ENCODE results near the gene LRCOL1. TPM values are rescaled to one million over a fixed set of nuclear protein-coding genes. Genes with fewer than 3 reads are reported as not detected.
"Not testable (repeated sequence)": the region's sequence is repeated elsewhere in the genome, so short reads cannot be mapped to it uniquely, and the experiment has no call there.

Gene LRCOL1
- polyA plus RNA-seq, 3 donors, result 1.4 to 2.2 (median 1.9) TPM

DNA sequence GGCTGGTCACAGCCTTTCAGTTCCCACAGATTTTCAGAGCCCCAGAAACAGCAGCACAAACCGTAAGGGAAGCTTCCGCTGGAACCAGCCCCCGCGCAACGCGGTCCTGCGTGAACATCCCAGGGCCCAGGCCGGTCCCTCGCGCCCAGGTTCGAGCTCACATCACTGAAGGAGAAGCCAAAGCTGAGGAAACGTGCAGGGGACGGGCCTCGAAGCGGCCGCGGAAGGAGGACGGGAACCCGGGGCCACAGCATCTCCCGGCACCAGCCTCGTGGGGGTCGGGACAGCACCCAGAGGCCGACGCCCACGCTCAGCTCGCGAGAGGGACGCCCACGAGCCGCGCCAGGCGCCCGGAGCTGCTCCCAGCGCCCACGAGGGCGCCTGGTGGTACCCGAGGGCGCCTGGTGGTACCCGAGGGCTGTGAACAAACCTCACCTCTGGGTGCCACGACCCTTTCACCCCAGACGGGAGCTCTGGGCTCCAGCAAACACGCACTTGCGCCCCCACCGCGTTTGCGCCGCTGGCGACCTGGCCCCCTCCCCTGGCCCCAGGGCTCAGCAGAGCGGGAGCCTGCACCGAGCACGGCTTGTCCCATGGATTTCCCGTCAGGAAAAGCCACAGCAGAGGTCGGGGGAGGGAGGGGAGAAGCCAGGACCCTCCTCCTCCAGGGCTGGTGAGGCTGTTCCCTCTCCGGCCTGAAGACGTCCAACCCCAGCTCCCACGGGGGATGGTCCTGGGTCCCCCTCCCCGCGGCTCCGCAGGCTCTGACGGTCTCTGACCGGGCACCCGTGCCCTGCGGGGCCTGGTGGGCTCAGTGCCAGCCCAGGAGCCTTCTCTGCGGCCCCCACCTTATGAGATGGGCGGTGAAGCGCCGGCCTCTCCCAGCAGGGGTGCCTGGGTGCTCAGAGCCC, 6.9 kb downstream of the LRCOL1 start:
- no peak for DNase-seq (ENCODE audit: low read depth in 3 of 3, low spot score in 2 of 3)

DNA sequence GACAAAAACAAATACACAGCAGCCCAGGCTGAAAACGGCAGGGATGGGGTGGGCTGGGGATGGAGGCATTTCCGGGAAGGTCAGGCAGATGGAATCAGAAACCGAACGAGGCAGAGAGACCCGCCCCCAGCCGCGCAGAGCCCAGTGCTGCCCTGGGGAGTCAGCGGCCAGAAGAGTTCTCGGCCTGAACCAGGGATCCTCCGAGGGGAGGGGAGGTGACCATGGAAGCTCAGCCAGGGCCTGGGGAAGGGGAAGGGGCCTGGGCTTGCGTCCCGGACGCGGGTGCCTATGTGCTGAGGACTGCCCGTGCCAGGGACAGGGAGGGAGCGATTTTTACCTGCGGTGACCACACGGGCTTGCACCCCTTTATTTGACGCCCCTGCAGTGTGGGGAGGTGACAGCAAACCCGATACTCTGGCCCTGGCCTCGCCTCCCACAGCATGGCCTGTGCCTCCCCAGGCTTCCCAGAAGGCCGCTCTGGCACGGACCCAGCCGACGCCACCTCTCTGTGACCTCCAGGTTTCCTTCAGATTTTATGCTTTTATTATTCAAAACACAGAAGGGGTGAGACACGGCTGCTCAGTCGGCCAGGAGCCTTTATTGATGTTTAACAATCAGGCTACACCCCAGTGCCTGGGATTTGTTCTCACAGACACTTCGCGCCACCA, 7.7 kb downstream of the LRCOL1 start:
- DNase-seq (ENCODE audit: low read depth in 3 of 3, low spot score in 2 of 3), result no peak

DNA sequence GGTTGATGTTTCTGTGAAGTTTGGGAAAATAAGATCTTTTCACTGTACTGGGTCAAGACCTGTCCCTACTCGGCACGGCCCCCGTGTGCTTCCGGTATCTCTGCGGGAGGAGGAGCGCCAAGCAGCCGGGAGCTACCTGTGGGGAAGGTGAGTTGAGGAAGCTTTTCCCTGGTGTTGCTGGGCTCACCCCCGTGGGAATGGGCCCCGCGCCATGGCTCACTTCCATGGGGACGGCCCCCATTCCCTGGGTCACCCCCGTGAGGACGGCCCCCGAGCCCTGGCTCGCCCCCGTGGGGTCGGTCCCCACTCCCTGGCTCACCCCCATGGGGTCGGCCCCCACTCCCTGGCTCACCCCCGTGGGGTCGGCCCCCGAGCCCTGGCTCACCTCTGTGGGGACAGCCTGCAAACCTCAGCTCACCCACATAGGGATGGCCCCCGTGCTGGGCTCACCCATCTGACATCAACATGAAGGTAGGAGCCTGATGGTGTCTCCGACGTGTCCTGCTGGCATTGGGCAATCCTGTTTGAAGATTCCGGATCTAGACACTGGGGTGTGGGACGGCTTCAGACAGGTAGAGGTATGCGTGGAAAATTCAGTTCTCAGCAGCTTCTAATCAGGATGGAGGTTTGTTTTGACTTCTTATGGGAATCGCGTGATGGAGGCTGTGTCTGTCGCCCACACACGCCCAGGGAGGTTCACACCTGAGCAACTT, 9.1 kb downstream of the LRCOL1 start:
- DNase-seq (ENCODE audit: low read depth in 3 of 3, low spot score in 2 of 3), result no peak

DNA sequence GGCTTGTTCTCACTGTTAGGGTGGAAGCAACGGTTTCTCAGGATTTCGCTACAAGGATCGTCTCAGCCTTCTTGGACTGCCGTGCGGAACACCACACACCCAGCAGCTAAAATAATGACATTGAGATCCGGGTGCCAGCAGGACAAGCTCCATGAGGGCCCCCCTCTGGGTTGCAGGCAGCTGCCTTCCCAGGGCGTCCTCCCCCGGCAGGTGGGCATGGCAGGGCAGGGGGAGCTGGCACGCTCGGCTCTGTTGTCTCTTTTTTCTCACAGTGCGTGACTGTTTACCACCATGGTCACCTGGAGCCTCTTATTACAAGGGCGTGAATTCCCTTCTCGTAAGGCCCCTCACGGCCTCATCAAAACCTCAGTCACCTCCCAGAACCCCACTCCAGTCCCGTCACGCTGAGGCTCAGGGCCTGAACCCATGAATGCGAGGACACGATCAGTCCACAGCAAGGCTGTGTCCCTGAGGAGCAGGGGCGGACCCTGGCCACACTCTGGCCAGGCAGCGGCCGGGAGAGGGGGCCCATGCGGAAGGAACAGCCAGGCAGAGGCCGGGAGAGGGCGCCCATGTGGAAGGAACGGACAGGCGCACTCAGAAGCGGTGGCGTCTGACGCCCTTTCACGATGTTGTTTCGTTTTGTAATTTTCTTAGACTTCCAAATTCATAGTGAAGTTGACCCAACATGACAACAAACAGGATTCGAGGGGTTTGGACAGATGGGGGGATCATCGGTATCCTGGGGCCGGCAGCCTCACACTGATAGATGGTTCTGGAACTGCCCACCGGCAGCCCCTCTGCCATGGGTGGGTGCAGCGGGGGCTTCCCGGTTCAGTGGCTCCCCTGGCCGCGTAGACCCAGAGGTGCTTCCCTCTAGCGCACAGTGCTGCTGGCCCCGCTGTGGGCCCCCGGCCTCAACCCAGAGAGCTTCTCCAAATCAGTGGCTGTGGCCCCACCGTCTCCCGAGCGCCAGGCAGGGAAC, 10.0 kb downstream of the LRCOL1 start:
- no peak for DNase-seq (ENCODE audit: low read depth in 3 of 3, low spot score in 2 of 3)

DNA sequence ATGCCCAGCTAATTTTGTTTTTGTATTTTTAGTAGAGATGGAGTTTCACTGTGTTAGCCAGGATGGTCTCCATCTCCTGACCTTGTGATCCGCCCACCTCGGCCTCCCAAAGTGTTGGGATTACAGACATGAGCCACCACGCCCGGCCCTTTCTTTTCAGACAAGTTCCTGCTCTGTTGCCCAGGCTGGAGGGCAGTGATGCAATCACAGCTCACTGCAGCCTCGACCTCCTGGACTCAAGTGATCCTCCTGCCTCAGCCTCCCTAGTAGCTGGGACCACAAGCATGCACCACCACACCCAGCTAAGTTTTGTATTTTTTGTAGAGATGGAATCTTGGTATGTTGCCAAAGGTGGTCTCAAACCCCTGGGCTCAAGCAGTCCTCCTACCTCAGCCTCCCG, 10.9 kb downstream of the LRCOL1 start:
- not testable (repeated sequence) for DNase-seq (ENCODE audit: low read depth in 3 of 3, low spot score in 2 of 3)

DNA sequence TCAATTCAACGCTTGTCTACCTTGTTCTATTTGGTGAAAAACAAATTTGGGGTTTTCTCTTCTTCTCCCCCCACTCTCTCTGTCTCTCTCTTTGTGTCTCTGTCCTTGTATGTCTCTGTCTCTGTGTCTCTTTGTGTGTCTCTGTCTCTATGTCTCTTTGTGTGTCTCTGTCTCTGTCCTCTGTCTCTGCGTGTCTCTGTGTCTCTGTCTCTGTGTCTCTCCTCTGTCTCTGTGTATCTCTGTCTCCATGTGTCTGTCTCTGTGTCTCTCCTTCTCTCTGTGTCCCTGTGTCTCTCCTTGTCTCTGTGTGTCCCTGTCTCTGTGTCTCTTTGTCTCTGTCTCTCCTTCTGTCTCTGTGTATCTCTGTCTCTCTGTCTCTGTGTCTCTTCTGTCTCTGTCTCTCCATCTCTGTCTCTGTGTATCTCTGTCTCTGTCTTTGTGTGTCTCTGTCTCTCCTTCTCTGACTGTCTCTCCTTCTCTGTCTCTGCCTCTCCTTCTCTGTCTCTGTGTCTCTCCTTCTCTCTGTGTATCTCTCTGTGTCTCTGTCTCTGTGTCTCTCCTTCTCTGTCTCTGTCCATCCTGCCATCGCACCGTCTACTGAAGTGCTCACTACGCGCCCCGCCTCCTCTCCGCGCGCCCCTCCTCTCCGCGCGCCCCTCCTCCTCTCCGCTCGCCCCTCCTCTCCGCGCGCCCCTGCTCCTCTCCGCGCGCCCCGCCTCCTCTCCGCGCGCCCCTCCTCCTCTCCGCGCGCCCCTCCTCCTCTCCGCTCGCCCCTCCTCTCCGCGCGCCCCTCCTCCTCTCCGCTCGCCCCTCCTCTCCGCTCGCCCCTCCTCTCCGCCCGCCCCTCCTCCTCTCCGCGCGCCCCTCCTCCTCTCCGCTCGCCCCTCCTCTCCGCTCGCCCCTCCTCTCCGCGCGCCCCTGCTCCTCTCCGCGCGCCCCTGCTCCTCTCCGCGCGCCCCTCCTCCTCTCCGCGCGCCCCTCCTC, 12.8 kb downstream of the LRCOL1 start:
- no peak for DNase-seq (ENCODE audit: low read depth in 3 of 3, low spot score in 2 of 3)

DNA sequence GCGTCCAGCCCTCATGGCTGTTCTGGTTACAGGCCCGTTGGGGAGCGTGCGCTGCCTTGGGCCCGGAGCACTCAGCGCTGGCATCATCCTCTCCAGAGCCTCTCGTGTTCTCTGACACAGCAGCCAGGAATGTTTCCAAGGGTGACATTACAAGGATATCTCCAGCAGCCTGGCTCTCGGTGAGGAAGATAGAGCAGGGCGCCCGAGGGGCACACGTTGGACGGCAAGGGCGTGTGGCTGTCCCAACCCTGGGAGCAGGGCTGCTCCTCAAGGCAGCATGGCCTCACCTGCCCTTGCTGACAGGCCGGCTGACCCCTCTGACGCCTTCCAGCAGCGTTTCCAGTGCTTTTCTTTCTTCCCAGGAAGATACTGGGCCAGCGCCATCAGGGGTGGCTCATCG, 14.4 kb downstream of the LRCOL1 start:
- DNase-seq (ENCODE audit: low read depth in 3 of 3, low spot score in 2 of 3), result no peak

DNA sequence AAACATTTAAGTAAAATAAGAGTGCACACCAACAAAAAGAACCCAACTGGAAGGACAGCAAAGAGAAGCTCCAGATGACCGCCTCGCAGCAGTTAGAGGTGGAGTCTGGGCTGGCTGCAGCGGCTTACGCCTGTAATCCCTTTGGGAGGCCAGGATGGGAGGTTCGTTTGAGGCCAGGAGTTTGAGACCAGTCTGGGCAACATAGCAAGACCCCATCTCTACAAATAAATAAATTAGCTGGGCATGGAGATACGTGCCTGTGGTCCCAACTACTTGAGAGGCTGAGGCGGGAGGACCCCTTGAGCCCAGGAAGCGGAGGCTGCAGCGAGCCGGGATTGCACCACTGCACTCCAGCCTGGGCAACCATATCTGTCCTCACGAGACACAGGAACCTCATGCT, 15.2 kb downstream of the LRCOL1 start:
- DNase-seq (ENCODE audit: low read depth in 3 of 3, low spot score in 2 of 3), result no peak

DNA sequence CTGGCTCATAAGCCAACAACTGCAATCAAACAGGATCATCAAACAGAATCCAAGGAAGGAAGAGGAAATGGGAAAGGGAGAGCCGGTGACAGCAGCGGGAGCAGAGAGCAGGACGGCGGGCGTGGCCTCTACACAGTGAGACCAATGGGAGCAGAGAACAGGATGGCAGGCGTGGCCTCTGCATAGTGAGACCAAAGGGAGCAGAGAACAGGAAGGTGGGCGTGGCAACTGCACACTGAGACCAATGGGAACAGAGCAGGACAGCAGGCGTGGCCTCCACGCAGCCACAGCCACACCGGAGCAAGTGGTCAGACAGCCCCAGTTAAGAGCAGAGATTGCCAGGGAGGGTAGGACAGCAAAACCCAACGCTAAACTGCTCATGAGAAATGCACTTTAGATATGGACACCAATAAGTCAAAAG, 16.4 kb downstream of the LRCOL1 start:
- peak; percentile 84 to 92 (median 89) for DNase-seq (ENCODE audit: low read depth in 3 of 3, low spot score in 2 of 3)

DNA sequence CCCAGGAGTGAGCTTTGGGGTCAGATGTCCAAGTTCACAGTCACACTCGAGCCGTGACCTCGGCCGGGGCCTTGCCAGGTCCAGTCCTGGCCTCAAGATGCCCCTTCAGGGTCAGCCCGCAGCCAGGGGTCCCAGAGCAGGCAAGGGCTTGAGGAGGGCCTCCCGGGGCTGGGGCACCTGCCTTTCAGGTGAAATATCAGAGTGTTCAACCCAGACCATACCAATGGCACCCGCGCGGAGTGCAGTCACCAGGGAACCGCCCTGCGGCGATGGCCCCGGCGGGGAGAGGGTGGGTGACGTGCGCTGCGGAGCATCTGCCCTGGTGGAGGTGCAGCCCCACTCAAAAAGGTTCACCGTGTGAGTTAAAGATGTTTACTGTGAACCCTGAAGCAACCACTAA, 16.9 kb downstream of the LRCOL1 start:
- no peak for DNase-seq (ENCODE audit: low read depth in 3 of 3, low spot score in 2 of 3)

DNA sequence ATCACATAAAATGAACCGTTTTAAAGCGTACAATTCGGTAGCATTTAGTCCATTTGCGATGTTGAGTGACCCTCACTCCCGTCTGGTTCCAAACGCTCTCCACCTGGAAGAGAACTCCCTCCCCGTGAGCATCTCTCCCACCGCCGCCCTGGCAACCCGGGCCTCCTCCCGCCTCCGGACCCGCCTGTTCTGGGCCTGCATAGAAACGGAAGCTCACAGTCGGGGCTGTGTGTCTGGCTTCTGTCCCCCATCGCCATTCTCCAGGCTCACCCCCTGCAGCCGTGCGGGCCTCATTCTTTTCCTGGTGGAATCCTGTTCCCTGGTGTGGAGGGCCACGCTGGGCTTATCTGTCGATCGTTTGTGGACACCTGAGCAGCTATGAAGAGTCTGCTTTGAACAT, 17.3 kb downstream of the LRCOL1 start:
- DNase-seq (ENCODE audit: low read depth in 3 of 3, low spot score in 2 of 3), result no peak

DNA sequence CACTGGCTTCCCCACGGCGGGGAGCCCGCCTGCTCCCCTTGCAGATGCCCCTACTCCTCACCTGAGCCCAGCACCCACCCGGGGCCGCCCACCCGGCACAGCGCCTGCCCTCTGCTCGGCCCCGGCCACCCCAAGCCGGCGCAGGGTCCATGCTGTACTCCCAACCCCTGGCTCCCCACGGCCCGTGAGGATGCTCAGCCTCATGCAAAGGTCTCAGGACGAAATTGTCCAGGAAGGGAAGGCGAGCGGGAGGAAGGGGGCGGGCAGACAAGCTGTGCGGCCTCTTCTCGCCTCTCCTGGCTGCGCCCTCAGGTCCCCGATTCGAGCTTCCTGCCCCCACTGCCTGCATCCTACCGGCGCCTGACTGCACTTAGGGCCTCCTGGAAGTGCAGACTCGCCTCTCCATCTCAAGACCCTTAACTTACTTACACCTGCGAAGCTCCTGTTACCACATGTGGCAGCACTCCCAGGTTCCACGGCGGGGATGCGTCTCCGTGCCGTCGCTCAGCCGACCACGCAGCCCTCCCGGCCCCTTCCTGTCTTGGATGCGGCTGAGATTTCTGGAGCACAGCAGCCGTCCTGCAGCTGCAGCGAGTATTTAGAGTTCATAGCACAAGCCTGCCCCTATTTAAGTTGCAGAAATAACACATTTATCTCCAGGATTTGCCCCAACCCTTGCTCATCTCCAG, 18.0 kb downstream of the LRCOL1 start:
- DNase-seq (ENCODE audit: low read depth in 3 of 3, low spot score in 2 of 3), result no peak

DNA sequence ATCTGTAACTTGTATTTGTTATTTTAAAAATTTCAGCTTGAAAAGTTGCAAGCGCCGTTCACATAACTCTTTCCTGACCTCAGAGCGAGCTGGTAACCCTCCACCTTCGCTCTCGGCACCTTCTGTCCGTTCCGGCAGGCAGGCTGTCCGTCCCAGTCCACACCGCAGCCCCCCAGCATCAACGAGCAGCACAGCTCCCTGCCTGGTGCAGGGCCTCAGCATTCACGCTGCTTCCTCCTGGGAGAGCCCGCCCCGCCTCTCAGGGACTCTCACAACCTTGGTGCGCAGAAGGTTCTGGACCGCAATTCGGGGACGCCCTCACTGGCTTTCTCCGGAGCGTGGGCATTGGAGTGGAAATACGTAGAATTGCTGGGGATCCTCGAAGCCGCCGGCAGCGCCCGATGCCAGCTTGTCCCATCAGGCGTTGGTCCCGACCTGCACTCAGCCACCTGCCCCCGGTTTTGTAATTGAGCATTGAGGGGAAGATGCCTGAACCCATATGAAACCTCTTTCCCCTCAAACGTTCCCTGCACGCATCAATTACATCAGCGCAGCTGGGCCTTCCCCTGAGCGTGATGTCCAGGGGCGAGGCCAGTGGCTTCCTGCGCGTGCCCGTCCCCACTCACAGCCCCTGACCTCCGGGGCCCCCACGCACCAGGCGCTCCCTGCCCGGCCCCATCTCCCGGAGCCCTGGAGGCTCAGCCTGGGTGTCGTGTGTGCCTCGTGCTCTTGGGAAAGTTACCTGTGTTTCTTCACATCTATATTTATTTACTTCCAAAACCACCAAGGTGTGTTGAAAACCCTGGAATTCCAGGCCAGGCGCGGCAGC, 19.1 kb downstream of the LRCOL1 start:
- DNase-seq (ENCODE audit: low read depth in 3 of 3, low spot score in 2 of 3), result no peak

DNA sequence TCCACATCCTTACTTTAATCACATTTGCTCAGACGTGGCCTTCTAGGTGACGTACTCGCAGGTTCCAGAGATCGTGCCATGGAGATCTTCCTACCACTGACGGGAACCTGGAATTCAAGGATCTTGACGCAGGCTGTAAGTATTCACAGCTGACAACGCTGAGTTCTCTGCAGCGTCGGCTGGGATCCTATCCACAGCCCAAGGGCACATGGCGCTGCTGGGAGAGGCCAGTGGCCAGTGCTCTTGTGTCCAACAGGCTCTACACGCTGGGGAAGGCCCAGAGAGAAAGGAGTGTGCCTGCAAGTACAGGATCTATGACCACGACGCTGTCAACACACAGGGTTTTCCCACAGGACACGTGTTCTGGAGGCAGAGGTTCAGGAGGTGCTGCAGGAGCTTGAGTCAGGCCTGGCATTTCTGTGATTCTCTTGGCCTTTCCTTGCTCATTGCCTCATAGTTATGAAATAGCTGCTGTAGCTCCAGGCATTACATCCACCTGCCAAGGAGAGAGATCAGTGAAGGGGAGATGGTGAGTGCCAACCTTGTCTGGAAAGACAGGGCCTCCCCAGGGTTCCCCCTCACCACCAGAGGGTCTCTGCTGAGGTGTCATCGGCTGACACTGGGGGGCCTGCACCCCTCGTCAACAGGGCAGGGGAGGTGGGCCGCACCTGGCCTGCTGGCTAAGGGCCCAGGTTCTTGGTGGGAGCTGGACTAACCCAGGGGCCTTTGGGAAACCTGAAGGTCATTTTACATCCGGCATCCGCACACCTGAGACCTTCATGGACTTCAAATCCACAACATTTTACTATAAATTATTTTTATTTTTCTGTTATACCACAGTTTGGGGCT, 21.3 kb downstream of the LRCOL1 start:
- DNase-seq (ENCODE audit: low read depth in 3 of 3, low spot score in 2 of 3), result no peak

DNA sequence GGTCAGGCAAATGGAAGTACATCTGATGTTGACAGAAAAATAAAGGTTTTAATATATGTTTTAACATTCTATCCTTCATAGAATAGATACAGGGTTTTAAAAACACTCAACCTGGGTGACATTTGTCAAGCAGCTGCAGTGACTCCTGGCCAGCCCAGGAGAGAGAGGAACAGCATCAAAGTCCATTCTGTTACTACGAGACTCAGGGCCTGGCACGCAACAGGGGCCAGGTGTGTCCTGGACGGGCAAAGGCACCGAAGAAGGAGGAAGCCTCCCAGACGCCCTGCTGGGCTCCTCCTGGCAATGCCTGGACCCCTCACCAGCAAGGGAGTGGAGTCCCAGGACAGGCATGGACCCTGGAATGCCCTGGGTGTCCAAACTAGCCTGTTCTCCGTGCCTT, 22.1 kb downstream of the LRCOL1 start:
- no peak for DNase-seq (ENCODE audit: low read depth in 3 of 3, low spot score in 2 of 3)

DNA sequence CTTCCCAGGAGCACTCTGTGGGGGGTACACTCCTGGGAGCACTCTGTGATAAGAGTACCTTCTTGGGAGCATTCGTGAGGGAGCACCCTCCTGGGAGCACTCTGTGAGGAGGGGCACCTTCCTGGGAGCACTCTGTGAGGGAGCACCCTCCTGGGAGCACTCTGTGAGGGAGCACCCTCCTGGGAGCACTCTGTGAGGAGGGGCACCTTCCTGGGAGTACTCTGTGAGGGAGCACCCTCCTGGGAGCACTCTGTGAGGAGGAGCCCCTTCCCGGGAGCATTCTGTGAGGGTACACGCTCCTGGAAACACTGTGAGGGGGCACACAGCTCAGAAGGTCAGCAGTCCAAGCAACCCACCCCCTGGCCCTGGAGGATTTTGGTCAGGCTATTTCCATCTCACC, 22.6 kb downstream of the LRCOL1 start:
- DNase-seq (ENCODE audit: low read depth in 3 of 3, low spot score in 2 of 3), result no peak

DNA sequence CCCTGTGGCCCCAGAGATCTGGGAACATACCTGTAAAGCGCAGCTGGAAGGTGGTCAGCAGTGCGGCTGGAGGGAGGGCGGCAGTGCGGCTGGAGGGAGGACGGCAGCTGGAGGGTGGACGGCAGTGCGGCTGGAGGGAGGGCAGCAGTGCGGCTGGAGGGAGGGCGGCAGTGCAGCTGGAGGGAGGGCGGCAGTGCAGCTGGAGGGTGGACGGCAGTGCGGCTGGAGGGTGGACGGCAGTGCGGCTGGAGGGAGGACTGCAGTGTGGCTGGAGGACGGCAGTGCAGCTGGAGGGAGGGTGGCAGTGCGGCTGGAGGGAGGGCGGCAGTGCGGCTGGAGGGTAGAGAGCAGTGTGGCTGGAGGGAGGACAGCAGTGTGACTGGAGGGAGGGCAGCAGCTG, 23.5 kb downstream of the LRCOL1 start:
- no peak for DNase-seq (ENCODE audit: low read depth in 3 of 3, low spot score in 2 of 3)

All from right renal cortex interstitium (tissue), 3 donors.